Lower lobe of right lung (tissue), 2 donors: ENCODE data around the gene RET. TPM values are rescaled to one million over a fixed set of nuclear protein-coding genes. Genes with fewer than 3 reads are reported as not detected.
A peak's percentile ranks its signal among the peaks of the same experiment; 100 is the strongest.

ENCODE experiments used
- ATAC-seq, 2 donors: fragments of 200-7000 bp; cut with Tn5 transposase; one replicate each; pipeline ENCODE4 v1.9.1; 2020 to 2022; ENCODE audit warnings: mild to moderate bottlenecking in 2 of 2, moderate library complexity in 2 of 2
- DNase-seq: peaks from one replicate; pipeline ENCODE4 v3.0.0-alpha.2; 2020
- H3K27ac ChIP-seq: fragments of 200-600 bp; one replicate; pipeline ENCODE4 v1.8.0; 2022
- H3K27me3 ChIP-seq: fragments of 200-600 bp; one replicate; pipeline ENCODE4 v1.8.0; 2022; ENCODE audit warnings: low read depth
- H3K36me3 ChIP-seq: fragments of 200-600 bp; one replicate; pipeline ENCODE4 v1.8.0; 2022; ENCODE audit warnings: mild to moderate bottlenecking
- H3K4me1 ChIP-seq: fragments of 200-600 bp; one replicate; pipeline ENCODE4 v1.8.0; 2022
- H3K4me3 ChIP-seq: fragments of 200-600 bp; one replicate; pipeline ENCODE4 v1.8.0; 2022; ENCODE audit warnings: mild to moderate bottlenecking
- H3K9me3 ChIP-seq: fragments of 200-600 bp; one replicate; pipeline ENCODE4 v1.8.0; 2022
- CTCF ChIP-seq: fragments of 200-600 bp; IDR thresholded peaks from one replicate; pipeline ENCODE4 v1.8.0; 2022; ENCODE audit warnings: antibody characterized with exemption, mild to moderate bottlenecking
- intact Hi-C: fragments of 100-400 bp; cut with DNase I; formaldehyde crosslinking; loops from one replicate; pipeline ENCODE4 v1.11.0; 2022
- total RNA-seq: library from RNA; stranded (reverse); fragmentation: NEBNext Ultra II Directional; extraction: Animal tissue kit (Norgen Biotek cat#: 25700); gene quantifications from one replicate; pipeline ENCODE4 v1.2.1, GENCODE V29; 2021
- donor health status: DM: no; HTN: yes; CAD: no; lungs with severe emphysema.

Gene RET
- total RNA-seq, 1 donor from 2014 or later, result 0.68 TPM

GRCh38 chr10:43167498-43167889 is 90.6 kb downstream of the RET start:
- H3K4me1 ChIP-seq, result peaks cover 12% of the 10 kb centered on the region
- intact Hi-C loops, result no loop called here
- H3K4me3 ChIP-seq, result no peak overlapping the region
- H3K36me3 ChIP-seq, result peaks cover 41% of the 10 kb centered on the region
- H3K27me3 ChIP-seq, result no peaks in the 10 kb centered on the region
- TF ChIP-seq CTCF, result no peak
- DNase-seq (no peak), ATAC-seq (no peak)
- H3K27ac ChIP-seq, result no peak overlapping the region
- no peaks in the 10 kb centered on the region for H3K9me3 ChIP-seq

- intact Hi-C loops, result no loop called here
- peak overlapping the region; percentile 37 for H3K27ac ChIP-seq
- H3K9me3 ChIP-seq, result no peaks in the 10 kb centered on the region
- no peak overlapping the region for H3K4me3 ChIP-seq
- H3K27me3 ChIP-seq, result no peaks in the 10 kb centered on the region
- peaks cover 28% of the 10 kb centered on the region for H3K36me3 ChIP-seq
- TF ChIP-seq CTCF, result no peak
- DNase-seq (no peak), ATAC-seq (no peak)
- peaks cover 19% of the 10 kb centered on the region for H3K4me1 ChIP-seq
Measured at GRCh38 chr10:43170491-43170890, 93.6 kb downstream of the RET start.

- intact Hi-C loops, result no loop called here
- peaks cover 47% of the 10 kb centered on the region for H3K36me3 ChIP-seq
Measured at GRCh38 chr10:43172645-43173044, 95.8 kb downstream of the RET start.

GRCh38 chr10:43173120-43173519 is 96.3 kb downstream of the RET start:
- no peaks in the 10 kb centered on the region for H3K27me3 ChIP-seq
- H3K36me3 ChIP-seq, result peaks cover 50% of the 10 kb centered on the region
- no peak overlapping the region for H3K4me3 ChIP-seq
- peaks cover 19% of the 10 kb centered on the region for H3K4me1 ChIP-seq
- no peak for DNase-seq
- no peaks in the 10 kb centered on the region for H3K9me3 ChIP-seq
- intact Hi-C loops, result no loop called here
- TF ChIP-seq CTCF, result no peak
- H3K27ac ChIP-seq, result no peak overlapping the region
- no peak for ATAC-seq

More at GRCh38 chr10:43172645-43173044, 95.8 kb downstream of the RET start:
- Histone ChIP-seq H3K27me3 (no peaks in the 10 kb centered on the region), H3K27ac (peak overlapping the region; percentile 48), H3K4me3 (no peak overlapping the region), H3K9me3 (no peaks in the 10 kb centered on the region), H3K4me1 (peaks cover 19% of the 10 kb centered on the region)
- no peak for TF ChIP-seq CTCF
- ATAC-seq, result no peak
- DNase-seq, result no peak

- ATAC-seq (peak in 1 of 2 donors; percentile 30), DNase-seq (no peak)
- no peaks in the 10 kb centered on the region for H3K27me3 ChIP-seq
- no peak overlapping the region for H3K27ac ChIP-seq
- intact Hi-C loops, result no loop called here
- H3K36me3 ChIP-seq, result peaks cover 51% of the 10 kb centered on the region
- H3K9me3 ChIP-seq, result no peaks in the 10 kb centered on the region
- no peak overlapping the region for H3K4me3 ChIP-seq
- peaks cover 19% of the 10 kb centered on the region for H3K4me1 ChIP-seq
- no peak for TF ChIP-seq CTCF
Measured at GRCh38 chr10:43174969-43175368, 98.1 kb downstream of the RET start.

- intact Hi-C loops, result no loop called here
- Histone ChIP-seq H3K4me3 (no peak overlapping the region), H3K4me1 (peaks cover 17% of the 10 kb centered on the region), H3K27ac (no peak overlapping the region), H3K36me3 (peaks cover 57% of the 10 kb centered on the region), H3K27me3 (no peaks in the 10 kb centered on the region), H3K9me3 (no peaks in the 10 kb centered on the region)
- no peak for ATAC-seq
- no peak for DNase-seq
- TF ChIP-seq CTCF, result no peak
Measured at GRCh38 chr10:43176271-43176670, 99.4 kb downstream of the RET start.
